K562 (cell line): ENCODE measurements around the gene SESN2. TPM values are rescaled to one million over a fixed set of nuclear protein-coding genes. Genes with fewer than 3 reads are reported as not detected.

Experiments
- CBX5 ChIP-seq: IDR thresholded peaks from 2 replicates; pipeline ENCODE4 v1.6.1; 2014; ENCODE audit warnings: low read depth, borderline replicate concordance
- CUX1 ChIP-seq: fragments of 200-800 bp; sonication (Bioruptor generic); IDR thresholded peaks from 2 replicates; pipeline ENCODE4 v1.6.1; 2016; ENCODE audit warnings: missing genetic modification characterization, missing compliant biosample characterization
- HDAC3 ChIP-seq: fragments of 450-650 bp; IDR thresholded peaks from 2 replicates; pipeline ENCODE4 v1.6.1; 2018; ENCODE audit warnings: borderline replicate concordance, mild to moderate bottlenecking, moderate library complexity; ENCODE audit not compliant: partially characterized antibody
- KLF13 ChIP-seq: fragments of 450-650 bp; IDR thresholded peaks from 2 replicates; pipeline ENCODE4 v1.6.1; 2016; ENCODE audit warnings: missing genetic modification characterization, low read depth, mild to moderate bottlenecking, missing compliant biosample characterization, moderate library complexity, borderline replicate concordance
- PTTG1 ChIP-seq: fragments of 450-650 bp; IDR thresholded peaks from 2 replicates; pipeline ENCODE4 v1.6.1; 2016; ENCODE audit warnings: low read depth, mild to moderate bottlenecking, missing genetic modification characterization, missing compliant biosample characterization
- SIN3B ChIP-seq: fragments of 450-650 bp; IDR thresholded peaks from 2 replicates; pipeline ENCODE4 v1.6.1; 2017; ENCODE audit warnings: low read depth, mild to moderate bottlenecking, moderate library complexity
- STAG1 ChIP-seq: sonication (generic); formaldehyde crosslinking; IDR thresholded peaks from 2 replicates; pipeline ENCODE4 v1.5.0; 2020; ENCODE audit warnings: missing genetic modification reagents, borderline replicate concordance
- THRB ChIP-seq: fragments of 450-650 bp; formaldehyde crosslinking; conservative IDR thresholded peaks from 2 replicates; pipeline ENCODE4 v1.4.0; 2022; ENCODE audit warnings: mild to moderate bottlenecking, missing genetic modification characterization
- TRIM24 ChIP-seq, 2 experiments: fragments of 450-650 bp; IDR thresholded peaks; 2 replicates each; pipeline ENCODE4 v1.6.1; 2016
- ZFP36 ChIP-seq: fragments of 150-350 bp; IDR thresholded peaks from 2 replicates; pipeline ENCODE4 v1.6.1; 2018; ENCODE audit warnings: low read length, low read depth; ENCODE audit not compliant: partially characterized antibody
- polyA plus RNA-seq, 8 experiments: library from polyadenylated mRNA; depleted of rRNA in 4 of 8; stranded (reverse) in 5 of 8; unstranded in 3 of 8; fragments of >200 nt; fragmentation: Nextera tagmentation in 2 of 8; fragmentation: Illumina TruSeq in 1 of 8; extraction: Ambion mirVana in 2 of 8; extraction: Trizol in 1 of 8; gene quantifications; 2 replicates each; pipeline versions ENCODE4 v1.2.1 to v1.2.3, GENCODE V29; 2011 to 2014; ENCODE audit warnings: inconsistent platforms in 1 of 8, missing spikeins in 1 of 8
- total RNA-seq, 7 experiments: library from RNA; depleted of rRNA in 6 of 7; stranded (reverse); fragments of >200 nt in 6 of 7; fragmentation: Illumina TruSeq in 2 of 7; extraction: Trizol in 2 of 7; gene quantifications; 2 replicates each; pipeline versions ENCODE4 v1.2.1 to v1.2.3, GENCODE V29; 2011 to 2021; ENCODE audit warnings: low replicate concordance in 1 of 7
- TF ChIP-seq, protein P1 (sequence below): sonication (generic); formaldehyde crosslinking; IDR thresholded peaks from 2 replicates; pipeline ENCODE4 v1.8.0; 2022; ENCODE audit warnings: mild to moderate bottlenecking, missing genetic modification reagents
- TF ChIP-seq, protein P2 (sequence below): fragments of 450-650 bp; IDR thresholded peaks from 2 replicates; pipeline ENCODE4 v1.6.1; 2016; ENCODE audit warnings: mild to moderate bottlenecking

Gene SESN2
- total and polyA plus RNA-seq, 9 of the 15 experiments (the other 6 are each of a cell fraction or from before 2014, with no cell fraction given) = 3.7 to 71.3 (median 16.8) TPM

GRCh38 chr1:28248273-28249012 lies 10.9 kb upstream of the SESN2 start (continued):
- TF ChIP-seq, protein P1, sequence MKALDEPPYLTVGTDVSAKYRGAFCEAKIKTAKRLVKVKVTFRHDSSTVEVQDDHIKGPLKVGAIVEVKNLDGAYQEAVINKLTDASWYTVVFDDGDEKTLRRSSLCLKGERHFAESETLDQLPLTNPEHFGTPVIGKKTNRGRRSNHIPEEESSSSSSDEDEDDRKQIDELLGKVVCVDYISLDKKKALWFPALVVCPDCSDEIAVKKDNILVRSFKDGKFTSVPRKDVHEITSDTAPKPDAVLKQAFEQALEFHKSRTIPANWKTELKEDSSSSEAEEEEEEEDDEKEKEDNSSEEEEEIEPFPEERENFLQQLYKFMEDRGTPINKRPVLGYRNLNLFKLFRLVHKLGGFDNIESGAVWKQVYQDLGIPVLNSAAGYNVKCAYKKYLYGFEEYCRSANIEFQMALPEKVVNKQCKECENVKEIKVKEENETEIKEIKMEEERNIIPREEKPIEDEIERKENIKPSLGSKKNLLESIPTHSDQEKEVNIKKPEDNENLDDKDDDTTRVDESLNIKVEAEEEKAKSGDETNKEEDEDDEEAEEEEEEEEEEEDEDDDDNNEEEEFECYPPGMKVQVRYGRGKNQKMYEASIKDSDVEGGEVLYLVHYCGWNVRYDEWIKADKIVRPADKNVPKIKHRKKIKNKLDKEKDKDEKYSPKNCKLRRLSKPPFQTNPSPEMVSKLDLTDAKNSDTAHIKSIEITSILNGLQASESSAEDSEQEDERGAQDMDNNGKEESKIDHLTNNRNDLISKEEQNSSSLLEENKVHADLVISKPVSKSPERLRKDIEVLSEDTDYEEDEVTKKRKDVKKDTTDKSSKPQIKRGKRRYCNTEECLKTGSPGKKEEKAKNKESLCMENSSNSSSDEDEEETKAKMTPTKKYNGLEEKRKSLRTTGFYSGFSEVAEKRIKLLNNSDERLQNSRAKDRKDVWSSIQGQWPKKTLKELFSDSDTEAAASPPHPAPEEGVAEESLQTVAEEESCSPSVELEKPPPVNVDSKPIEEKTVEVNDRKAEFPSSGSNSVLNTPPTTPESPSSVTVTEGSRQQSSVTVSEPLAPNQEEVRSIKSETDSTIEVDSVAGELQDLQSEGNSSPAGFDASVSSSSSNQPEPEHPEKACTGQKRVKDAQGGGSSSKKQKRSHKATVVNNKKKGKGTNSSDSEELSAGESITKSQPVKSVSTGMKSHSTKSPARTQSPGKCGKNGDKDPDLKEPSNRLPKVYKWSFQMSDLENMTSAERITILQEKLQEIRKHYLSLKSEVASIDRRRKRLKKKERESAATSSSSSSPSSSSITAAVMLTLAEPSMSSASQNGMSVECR = 0 out of 2 replicates have a peak, but pooled peaks have one; percentile 20
- TF ChIP-seq, protein P2, sequence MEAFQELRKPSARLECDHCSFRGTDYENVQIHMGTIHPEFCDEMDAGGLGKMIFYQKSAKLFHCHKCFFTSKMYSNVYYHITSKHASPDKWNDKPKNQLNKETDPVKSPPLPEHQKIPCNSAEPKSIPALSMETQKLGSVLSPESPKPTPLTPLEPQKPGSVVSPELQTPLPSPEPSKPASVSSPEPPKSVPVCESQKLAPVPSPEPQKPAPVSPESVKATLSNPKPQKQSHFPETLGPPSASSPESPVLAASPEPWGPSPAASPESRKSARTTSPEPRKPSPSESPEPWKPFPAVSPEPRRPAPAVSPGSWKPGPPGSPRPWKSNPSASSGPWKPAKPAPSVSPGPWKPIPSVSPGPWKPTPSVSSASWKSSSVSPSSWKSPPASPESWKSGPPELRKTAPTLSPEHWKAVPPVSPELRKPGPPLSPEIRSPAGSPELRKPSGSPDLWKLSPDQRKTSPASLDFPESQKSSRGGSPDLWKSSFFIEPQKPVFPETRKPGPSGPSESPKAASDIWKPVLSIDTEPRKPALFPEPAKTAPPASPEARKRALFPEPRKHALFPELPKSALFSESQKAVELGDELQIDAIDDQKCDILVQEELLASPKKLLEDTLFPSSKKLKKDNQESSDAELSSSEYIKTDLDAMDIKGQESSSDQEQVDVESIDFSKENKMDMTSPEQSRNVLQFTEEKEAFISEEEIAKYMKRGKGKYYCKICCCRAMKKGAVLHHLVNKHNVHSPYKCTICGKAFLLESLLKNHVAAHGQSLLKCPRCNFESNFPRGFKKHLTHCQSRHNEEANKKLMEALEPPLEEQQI = no peak
- no peak for TF ChIP-seq CBX5
- no peak for TF ChIP-seq TRIM24 (IDR thresholded peaks at IDR 0.05)
- TF ChIP-seq SIN3B = no peak
- no peak for TF ChIP-seq ZFP36
- TF ChIP-seq STAG1 (CRISPR knock-in tag) = peak; percentile 39; the same call in 1 of the 2 replicates
- TF ChIP-seq KLF13 (tag) = no peak
- TF ChIP-seq THRB = no peak
- TF ChIP-seq PTTG1 (tag) = no peak
- TF ChIP-seq HDAC3 = no peak
- no peak for TF ChIP-seq CUX1 (CRISPR knock-in tag)
